HAP-1 (cell line): ENCODE data around the gene FBXO2.

Source experiments
- DNase-seq, 2 experiments: peaks; one replicate each; pipeline ENCODE4 v3.0.0-alpha.2; 2016 to 2020; ENCODE audit warnings: low spot score in 2 of 2
- H3K27me3 ChIP-seq: fragments of 250-450 bp; sonication (Bioruptor Pico); 2 replicates; pipeline ENCODE4 v1.5.1; 2020; ENCODE audit warnings: low read depth, mild to moderate bottlenecking, moderate library complexity
- H3K36me3 ChIP-seq: fragments of 250-450 bp; sonication (Bioruptor Pico); replicated peaks from 2 replicates; pipeline ENCODE4 v1.5.1; 2020; ENCODE audit warnings: mild to moderate bottlenecking
- H3K4me1 ChIP-seq: fragments of 250-450 bp; sonication (Bioruptor Pico); 2 replicates; pipeline ENCODE4 v1.5.1; 2020; ENCODE audit warnings: mild to moderate bottlenecking
- H3K4me3 ChIP-seq: fragments of 250-450 bp; sonication (Bioruptor Pico); 2 replicates; pipeline ENCODE4 v1.5.1; 2020; ENCODE audit warnings: mild to moderate bottlenecking, moderate library complexity
- H3K9me3 ChIP-seq: fragments of 250-450 bp; sonication (Bioruptor Pico); 2 replicates; pipeline ENCODE4 v1.5.1; 2020; ENCODE audit warnings: mild to moderate bottlenecking, moderate library complexity
- in situ Hi-C: fragments of 300-500 bp; cut with MboI; formaldehyde crosslinking; loops from 3 replicates; pipeline ENCODE4 v1.14.3; 2020; ENCODE audit warnings: low sequenced_read_pairs, inconsistent platforms, mixed read lengths

FBXO2 gene

DNA sequence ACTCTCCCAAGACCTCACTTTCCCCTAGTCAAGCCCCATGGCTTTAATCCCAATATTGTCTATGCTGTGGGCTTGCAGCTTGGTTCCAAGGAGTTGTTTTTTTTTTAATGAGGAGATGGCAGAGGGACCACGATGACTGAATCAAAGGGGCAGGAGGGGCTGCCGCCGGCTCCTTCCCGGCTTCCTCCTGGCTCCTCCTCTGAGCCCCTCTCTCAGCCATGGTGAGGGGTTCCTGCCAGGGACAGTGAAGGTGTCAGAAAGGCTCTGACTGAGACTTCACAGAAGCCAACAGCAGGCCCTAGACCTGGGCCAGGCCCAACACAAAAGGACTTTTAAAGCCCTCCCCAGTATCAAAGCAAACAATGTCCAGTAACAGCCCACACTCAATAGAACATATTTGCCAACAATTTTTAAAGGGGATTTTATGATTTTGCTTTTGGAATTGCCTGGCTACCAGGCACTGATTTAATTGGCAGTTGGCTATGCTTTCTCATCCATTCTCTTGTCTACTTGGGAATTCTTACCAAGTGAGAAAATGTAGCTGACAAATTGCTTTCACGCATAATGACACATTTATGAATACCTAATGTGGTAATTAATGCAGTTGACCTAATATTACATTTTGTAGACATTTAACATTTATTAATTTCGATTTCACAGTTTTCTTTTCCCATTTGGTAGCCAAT, 54.2 kb downstream of the FBXO2 start:
- Histone ChIP-seq H3K4me1 (no peaks in the 10 kb centered on the region), H3K36me3 (no peaks in the 10 kb centered on the region), H3K27me3 (peaks cover 6% of the 10 kb centered on the region; the same call in 1 of the 2 replicates), H3K9me3 (no peaks in the 10 kb centered on the region), H3K4me3 (no peak overlapping the region)
- no peak for DNase-seq
- in situ Hi-C loops: no loop called here

DNA sequence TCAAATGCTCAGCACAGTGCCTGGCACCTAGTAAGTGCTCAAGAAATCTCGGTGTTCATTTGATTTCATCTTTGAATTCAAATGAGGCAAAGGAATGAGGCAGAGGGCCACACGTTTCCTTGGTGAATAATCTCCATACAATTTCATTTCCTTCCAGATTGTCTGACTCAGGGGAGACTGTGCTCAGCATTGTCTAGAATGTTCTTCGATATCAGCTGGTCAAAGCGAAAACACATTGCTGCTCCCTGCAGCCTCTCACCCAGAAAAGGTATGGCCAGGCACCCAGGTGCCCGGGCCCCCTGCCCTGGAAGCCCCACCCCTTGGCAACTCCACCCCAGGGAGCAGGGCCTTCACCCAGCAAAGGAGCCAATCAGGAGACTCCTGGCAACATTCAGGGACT, 55.8 kb downstream of the FBXO2 start:
- DNase-seq: no peak
- Histone ChIP-seq H3K27me3 (peaks cover 3% of the 10 kb centered on the region; the same call in 1 of the 2 replicates), H3K4me3 (no peak overlapping the region), H3K4me1 (no peaks in the 10 kb centered on the region), H3K36me3 (no peaks in the 10 kb centered on the region), H3K9me3 (no peaks in the 10 kb centered on the region)
- in situ Hi-C loops: no loop called here
